Neural cell (in vitro differentiated cells): ENCODE data around the gene ATN1. TPM values are rescaled to one million over a fixed set of nuclear protein-coding genes. Genes with fewer than 3 reads are reported as not detected.
A peak's percentile ranks its signal among the peaks of the same experiment; 100 is the strongest.

Experiments used
- H2AFZ ChIP-seq: fragments of 200-600, 300-800 bp; sonication (generic), shearing (Covaris generic); 2 replicates; pipeline ENCODE4 v1.6.0; 2014; ENCODE audit warnings: low read depth, mild to moderate bottlenecking, antibody characterized with exemption, low read length, moderate library complexity
- H3F3A ChIP-seq: fragments of 200-600 bp; shearing (Covaris generic); 2 replicates; pipeline ENCODE4 v1.6.1; 2016; ENCODE audit warnings: mild to moderate bottlenecking, moderate library complexity, mixed read lengths, antibody characterized with exemption, low read length; ENCODE audit not compliant: insufficient read depth, poor library complexity, severe bottlenecking
- H3K27ac ChIP-seq: fragments of 200-600, 300-800 bp; sonication (generic), shearing (Covaris generic); 2 replicates; pipeline ENCODE4 v1.5.1; 2014; ENCODE audit warnings: mild to moderate bottlenecking, low read length, moderate library complexity
- H3K27me3 ChIP-seq: fragments of 300-800, 200-600 bp; sonication (generic), shearing (Covaris generic); 2 replicates; pipeline ENCODE4 v1.6.0; 2014; ENCODE audit warnings: mild to moderate bottlenecking, low read depth, low read length, moderate library complexity; ENCODE audit not compliant: insufficient read depth
- H3K36me3 ChIP-seq: fragments of 300-800, 200-600 bp; sonication (generic), shearing (Covaris generic); 2 replicates; pipeline ENCODE4 v1.5.1; 2014; ENCODE audit warnings: mild to moderate bottlenecking, antibody characterized with exemption, low read length, moderate library complexity; ENCODE audit not compliant: insufficient read depth
- H3K4me2 ChIP-seq: fragments of 300-800, 200-600 bp; sonication (generic), shearing (Covaris generic); 2 replicates; pipeline ENCODE4 v1.6.0; 2014; ENCODE audit warnings: mild to moderate bottlenecking, low read length
- H3K4me3 ChIP-seq: fragments of 300-800, 200-600 bp; sonication (generic), shearing (Covaris generic); 2 replicates; pipeline ENCODE4 v1.5.1; 2014; ENCODE audit warnings: mild to moderate bottlenecking, low read length, moderate library complexity
- H3K79me2 ChIP-seq: fragments of 200-600 bp; shearing (Covaris generic); replicated peaks from 2 replicates; pipeline ENCODE4 v1.6.0; 2014; ENCODE audit warnings: mild to moderate bottlenecking, low read length, moderate library complexity; ENCODE audit not compliant: insufficient read depth
- H3K9ac ChIP-seq: fragments of 300-800, 200-600 bp; sonication (generic), shearing (Covaris generic); 2 replicates; pipeline ENCODE4 v1.6.1; 2016; ENCODE audit warnings: mild to moderate bottlenecking, low read length, mixed read lengths
- H3K9me2 ChIP-seq: fragments of 200-600 bp; shearing (Covaris generic); 2 replicates; pipeline ENCODE4 v1.6.1; 2016; ENCODE audit warnings: mild to moderate bottlenecking, low read length, mixed read lengths; ENCODE audit not compliant: insufficient read depth
- H3K9me3 ChIP-seq: fragments of 200-600, 300-800 bp; sonication (generic), shearing (Covaris generic); 2 replicates; pipeline ENCODE4 v1.6.1; 2016; ENCODE audit warnings: mild to moderate bottlenecking, mixed run types, low read length, moderate library complexity, mixed read lengths
- H4K20me1 ChIP-seq: fragments of 200-600 bp; shearing (Covaris generic); 2 replicates; pipeline ENCODE4 v1.6.1; 2016; ENCODE audit warnings: mild to moderate bottlenecking, mixed run types; ENCODE audit not compliant: insufficient read depth
- EP300 ChIP-seq: fragments of 450-650 bp; conservative IDR thresholded peaks from 2 replicates; pipeline ENCODE4 v1.6.1; 2014; ENCODE audit warnings: antibody characterized with exemption, mild to moderate bottlenecking, moderate library complexity; ENCODE audit not compliant: poor library complexity, severe bottlenecking
- EZH2 ChIP-seq: fragments of 200-600, 300-800 bp; shearing (Covaris generic), sonication (generic); IDR thresholded peaks from 2 replicates; pipeline ENCODE4 v1.6.1; 2014; ENCODE audit warnings: antibody characterized with exemption, low read length, borderline replicate concordance, mild to moderate bottlenecking; ENCODE audit not compliant: insufficient read depth, poor library complexity, severe bottlenecking
- MXI1 ChIP-seq: fragments of 450-650 bp; conservative IDR thresholded peaks from 2 replicates; pipeline ENCODE4 v1.6.1; 2014; ENCODE audit warnings: antibody characterized with exemption, mild to moderate bottlenecking; ENCODE audit not compliant: poor library complexity, severe bottlenecking
- POLR2AphosphoS5 ChIP-seq: IDR thresholded peaks from 2 replicates; pipeline ENCODE4 v1.6.1; 2012
- RAD21 ChIP-seq: fragments of 450-650 bp; conservative IDR thresholded peaks from 2 replicates; pipeline ENCODE4 v1.6.1; 2014; ENCODE audit warnings: antibody characterized with exemption, mild to moderate bottlenecking, moderate library complexity
- REST ChIP-seq: IDR thresholded peaks from 2 replicates; pipeline ENCODE4 v1.6.1; 2012; ENCODE audit warnings: borderline replicate concordance
- SMC3 ChIP-seq: fragments of 450-650 bp; conservative IDR thresholded peaks from 2 replicates; pipeline ENCODE4 v1.6.1; 2014; ENCODE audit warnings: antibody characterized with exemption, mild to moderate bottlenecking, moderate library complexity; ENCODE audit not compliant: poor library complexity
- TAF1 ChIP-seq: IDR thresholded peaks from 2 replicates; pipeline ENCODE4 v1.6.1; 2012; ENCODE audit warnings: low read depth
- polyA plus RNA-seq: library from polyadenylated mRNA; depleted of rRNA; stranded (reverse); fragments of >200 nt; gene quantifications from 2 replicates; pipeline ENCODE4 v1.2.3, GENCODE V29; 2014
- TF ChIP-seq, protein P1 (sequence below): fragments of 450-650 bp; IDR thresholded peaks from 2 replicates; pipeline ENCODE4 v1.5.1; 2014; ENCODE audit warnings: antibody characterized with exemption, mild to moderate bottlenecking, moderate library complexity; ENCODE audit not compliant: poor library complexity, severe bottlenecking

The ATN1 gene
- polyA plus RNA-seq, 1 donor from 2014 or later = 9.2 TPM

GRCh38 chr12:6968426-6968825 lies 40.7 kb downstream of the ATN1 start:
- Histone ChIP-seq H3K4me3 (peak overlapping the region; percentile 99), H3K36me3 (no peaks in the 10 kb centered on the region), H3K27ac (no peak overlapping the region), H3K4me2 (no peak overlapping the region), H3K79me2 (peaks cover 34% of the 10 kb centered on the region), H3F3A (no peaks in the 10 kb centered on the region), H3K9me2 (no peaks in the 10 kb centered on the region), H3K9me3 (no peaks in the 10 kb centered on the region), H3K27me3 (no peaks in the 10 kb centered on the region), H3K9ac (no peak overlapping the region), H2AFZ (no peak overlapping the region), H4K20me1 (no peaks in the 10 kb centered on the region)
- TF ChIP-seq EZH2 (no peak), POLR2AphosphoS5 (no peak), TAF1 (no peak), SMC3 (no peak), EP300 (no peak), RAD21 (no peak), REST (no peak), MXI1 (no peak)
- TF ChIP-seq, protein P1, sequence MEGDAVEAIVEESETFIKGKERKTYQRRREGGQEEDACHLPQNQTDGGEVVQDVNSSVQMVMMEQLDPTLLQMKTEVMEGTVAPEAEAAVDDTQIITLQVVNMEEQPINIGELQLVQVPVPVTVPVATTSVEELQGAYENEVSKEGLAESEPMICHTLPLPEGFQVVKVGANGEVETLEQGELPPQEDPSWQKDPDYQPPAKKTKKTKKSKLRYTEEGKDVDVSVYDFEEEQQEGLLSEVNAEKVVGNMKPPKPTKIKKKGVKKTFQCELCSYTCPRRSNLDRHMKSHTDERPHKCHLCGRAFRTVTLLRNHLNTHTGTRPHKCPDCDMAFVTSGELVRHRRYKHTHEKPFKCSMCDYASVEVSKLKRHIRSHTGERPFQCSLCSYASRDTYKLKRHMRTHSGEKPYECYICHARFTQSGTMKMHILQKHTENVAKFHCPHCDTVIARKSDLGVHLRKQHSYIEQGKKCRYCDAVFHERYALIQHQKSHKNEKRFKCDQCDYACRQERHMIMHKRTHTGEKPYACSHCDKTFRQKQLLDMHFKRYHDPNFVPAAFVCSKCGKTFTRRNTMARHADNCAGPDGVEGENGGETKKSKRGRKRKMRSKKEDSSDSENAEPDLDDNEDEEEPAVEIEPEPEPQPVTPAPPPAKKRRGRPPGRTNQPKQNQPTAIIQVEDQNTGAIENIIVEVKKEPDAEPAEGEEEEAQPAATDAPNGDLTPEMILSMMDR = no peak

GRCh38 chr12:6970096-6970527 lies 42.4 kb downstream of the ATN1 start:
- Histone ChIP-seq H3K79me2 (peaks cover 34% of the 10 kb centered on the region), H2AFZ (peak overlapping the region; percentile 77), H3K27ac (peak overlapping the region; percentile 76), H3K9me2 (no peaks in the 10 kb centered on the region), H3K4me2 (peak overlapping the region; percentile 97), H3K4me3 (peak overlapping the region; percentile 99), H3F3A (no peaks in the 10 kb centered on the region), H3K36me3 (no peaks in the 10 kb centered on the region), H3K9ac (peak overlapping the region; percentile 93), H3K9me3 (no peaks in the 10 kb centered on the region), H3K27me3 (no peaks in the 10 kb centered on the region), H4K20me1 (no peaks in the 10 kb centered on the region)
- TF ChIP-seq MXI1 (no peak), SMC3 (no peak), RAD21 (no peak)
- TF ChIP-seq, protein P1 = no peak
